NB4 (cell line): ENCODE data around the gene GPR153.

Experiments
- DNase-seq: peaks from one replicate; pipeline ENCODE4 v3.0.0; 2010; ENCODE audit warnings: low read depth
- H3K4me3 ChIP-seq: one replicate; pipeline ENCODE4 v1.5.1; 2011; ENCODE audit warnings: mild to moderate bottlenecking, low read depth, low read length, moderate library complexity
- MYC ChIP-seq: IDR thresholded peaks from 2 replicates; pipeline ENCODE4 v1.6.1; 2011; ENCODE audit warnings: low read depth, low read length
- POLR2A ChIP-seq: IDR thresholded peaks from 2 replicates; pipeline ENCODE4 v1.6.1; 2011; ENCODE audit warnings: mild to moderate bottlenecking; ENCODE audit not compliant: insufficient read length; ENCODE audit errors: extremely low read depth
- TF ChIP-seq, protein P1 (sequence below): IDR thresholded peaks from one replicate; pipeline ENCODE4 v1.5.1; 2012; ENCODE audit warnings: low read depth, low read length
- TF ChIP-seq, protein P2 (sequence below): IDR thresholded peaks from 2 replicates; pipeline ENCODE4 v1.6.1; 2011; ENCODE audit warnings: low read depth, low read length

Gene GPR153

GRCh38 chr1:6273380-6273891 lies 12.5 kb upstream of the GPR153 start:
- no peak overlapping the region for H3K4me3 ChIP-seq
- TF ChIP-seq, protein P1, sequence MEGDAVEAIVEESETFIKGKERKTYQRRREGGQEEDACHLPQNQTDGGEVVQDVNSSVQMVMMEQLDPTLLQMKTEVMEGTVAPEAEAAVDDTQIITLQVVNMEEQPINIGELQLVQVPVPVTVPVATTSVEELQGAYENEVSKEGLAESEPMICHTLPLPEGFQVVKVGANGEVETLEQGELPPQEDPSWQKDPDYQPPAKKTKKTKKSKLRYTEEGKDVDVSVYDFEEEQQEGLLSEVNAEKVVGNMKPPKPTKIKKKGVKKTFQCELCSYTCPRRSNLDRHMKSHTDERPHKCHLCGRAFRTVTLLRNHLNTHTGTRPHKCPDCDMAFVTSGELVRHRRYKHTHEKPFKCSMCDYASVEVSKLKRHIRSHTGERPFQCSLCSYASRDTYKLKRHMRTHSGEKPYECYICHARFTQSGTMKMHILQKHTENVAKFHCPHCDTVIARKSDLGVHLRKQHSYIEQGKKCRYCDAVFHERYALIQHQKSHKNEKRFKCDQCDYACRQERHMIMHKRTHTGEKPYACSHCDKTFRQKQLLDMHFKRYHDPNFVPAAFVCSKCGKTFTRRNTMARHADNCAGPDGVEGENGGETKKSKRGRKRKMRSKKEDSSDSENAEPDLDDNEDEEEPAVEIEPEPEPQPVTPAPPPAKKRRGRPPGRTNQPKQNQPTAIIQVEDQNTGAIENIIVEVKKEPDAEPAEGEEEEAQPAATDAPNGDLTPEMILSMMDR = no peak
- TF ChIP-seq MYC = no peak
- DNase-seq = no peak

DNA sequence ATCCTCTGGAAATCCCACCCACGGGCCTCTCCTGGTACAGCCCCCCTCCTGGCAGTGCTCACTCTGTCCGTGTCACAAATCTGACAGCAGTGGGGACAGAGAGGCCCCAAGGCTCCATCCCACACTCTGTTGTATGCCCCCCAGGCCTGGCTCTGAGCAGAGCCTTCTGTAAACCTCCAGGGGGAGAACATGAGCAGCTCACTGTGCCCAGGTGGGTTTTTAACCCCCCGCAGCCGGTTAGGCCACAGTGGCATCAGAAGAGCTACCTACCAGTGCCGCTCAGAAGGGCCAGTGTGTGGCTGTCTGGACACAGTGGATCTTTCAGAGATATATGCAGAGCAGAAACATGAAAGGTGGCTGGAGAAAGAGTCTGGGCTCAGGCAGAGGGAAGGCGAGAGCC lies 12.0 kb upstream of the GPR153 start:
- TF ChIP-seq POLR2A (no peak), MYC (no peak)
- TF ChIP-seq, protein P1 = no peak
- TF ChIP-seq, protein P2, sequence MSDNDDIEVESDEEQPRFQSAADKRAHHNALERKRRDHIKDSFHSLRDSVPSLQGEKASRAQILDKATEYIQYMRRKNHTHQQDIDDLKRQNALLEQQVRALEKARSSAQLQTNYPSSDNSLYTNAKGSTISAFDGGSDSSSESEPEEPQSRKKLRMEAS = no peak
- DNase-seq = no peak
- no peak overlapping the region for H3K4me3 ChIP-seq

GRCh38 chr1:6272452-6272851 lies 11.6 kb upstream of the GPR153 start:
- no peak for DNase-seq
- H3K4me3 ChIP-seq = no peak overlapping the region
- no peak for TF ChIP-seq POLR2A
- TF ChIP-seq MYC = no peak
- TF ChIP-seq, protein P2 = no peak
- TF ChIP-seq, protein P1 = no peak

- TF ChIP-seq, protein P1 = no peak
- no peak for TF ChIP-seq MYC
- TF ChIP-seq, protein P2 = no peak
- TF ChIP-seq POLR2A = no peak
- no peak for DNase-seq
- H3K4me3 ChIP-seq = no peak overlapping the region
Observed at GRCh38 chr1:6271554-6271953, 10.7 kb upstream of the GPR153 start.

DNA sequence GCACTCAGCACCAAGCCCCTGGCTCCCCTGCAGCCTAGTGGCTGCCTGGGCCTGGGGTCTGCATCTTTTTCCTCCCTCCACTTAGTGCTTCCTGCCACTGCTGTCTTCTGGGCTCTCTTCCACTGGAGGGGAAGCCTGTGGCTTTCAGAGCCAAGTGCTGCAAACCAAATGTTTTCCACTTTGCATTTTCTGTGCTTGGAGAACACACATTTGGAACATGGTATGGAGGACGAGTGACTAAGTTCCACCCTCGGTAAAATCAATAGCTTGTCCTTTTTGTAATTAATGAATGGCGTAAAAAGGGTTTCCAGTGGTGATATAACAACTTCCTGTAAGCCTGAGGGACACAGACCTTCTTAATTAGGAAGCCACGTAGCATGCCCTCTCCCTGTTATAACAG lies 10.1 kb upstream of the GPR153 start:
- TF ChIP-seq, protein P2 = no peak
- TF ChIP-seq, protein P1 = no peak
- TF ChIP-seq MYC (no peak), POLR2A (no peak)
- DNase-seq = no peak
- no peak overlapping the region for H3K4me3 ChIP-seq

GRCh38 chr1:6270401-6270800 lies 9.5 kb upstream of the GPR153 start:
- no peak overlapping the region for H3K4me3 ChIP-seq
- no peak for TF ChIP-seq POLR2A
- TF ChIP-seq MYC = no peak
- TF ChIP-seq, protein P1 = no peak
- TF ChIP-seq, protein P2 = no peak
- DNase-seq = no peak
